ENCODE results near the gene MUC5B. TPM values are rescaled to one million over a fixed set of nuclear protein-coding genes. Genes with fewer than 3 reads are reported as not detected.
A peak's percentile ranks its signal among the peaks of the same experiment; 100 is the strongest.

MUC5B gene
- total and polyA plus RNA-seq, 7 experiments from 2014 or later: not detected

DNA sequence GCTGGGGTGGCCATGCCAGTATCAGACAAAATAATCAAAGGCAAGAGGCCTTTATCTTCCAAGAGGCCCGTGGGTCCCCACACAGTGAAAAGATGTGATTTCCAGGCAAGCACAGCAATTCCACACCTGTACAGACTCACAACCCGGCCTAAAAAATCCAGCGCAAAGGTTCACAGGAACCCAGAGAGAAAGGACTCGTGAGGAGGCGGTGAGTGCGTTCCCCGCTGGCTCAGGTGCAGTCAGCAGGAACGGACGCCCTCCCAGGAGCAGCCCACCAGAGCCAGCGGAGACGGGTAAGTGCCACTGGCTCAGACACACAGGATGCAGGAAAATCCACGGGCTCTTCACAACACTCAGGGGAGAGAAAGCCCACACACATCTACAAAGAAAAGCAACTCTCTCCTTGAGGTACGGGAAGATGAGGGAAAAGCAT, 82.2 kb downstream of the MUC5B start:
- no peaks in the 10 kb centered on the region for H3K9me3 ChIP-seq (ENCODE audit: control insufficient read depth in 2 of 3, low read length in 3 of 3)
- Mint-ChIP-seq H3K4me3 (peak overlapping the region in 2 of 10 donors; percentile 15 to 45), H3K9me3 (no peaks in the 10 kb centered on the region), H3K4me1 (peaks cover 20 to 72% (median 51%) of the 10 kb centered on the region in 7 donors), H3K36me3 (no peaks in the 10 kb centered on the region), H3K27ac (peak overlapping the region in 2 of 9 donors; percentile 21 to 67), H3K27me3 (no peaks in the 10 kb centered on the region)
- CTCF ChIA-PET: no interaction called here
- intact Hi-C loops (cut with micrococcal nuclease): loop anchor here (5.0 kb wide), 2 partner anchors 267 to 1752 kb away; partner anchors contain the start of genes CARS1 (in 1 of the 2) and DUSP8 (in 1 of the 2)
- POLR2A ChIA-PET: interaction anchor here (1.7 kb wide), 1 partner anchor 44 kb away, joined by 6 read pairs; no protein-coding TSS in a partner anchor
- DNase-seq (no peak), ATAC-seq (no peak)
- no peak overlapping the region for H3K27ac ChIP-seq (ENCODE audit: low read depth, low read length)
- H3K4me1 ChIP-seq (ENCODE audit: control insufficient read depth in 2 of 2, insufficient read depth in 2 of 2, low read length in 2 of 2): peaks cover 17 to 21% of the 10 kb centered on the region in 2 donors
- peaks cover 0 to 14% (median 0%) of the 10 kb centered on the region in 3 experiments for H3K36me3 ChIP-seq (ENCODE audit: control insufficient read depth in 2 of 3, insufficient read depth in 3 of 3, low read length in 3 of 3)
- no peaks in the 10 kb centered on the region for H3K27me3 ChIP-seq (ENCODE audit: control insufficient read depth in 2 of 2, insufficient read depth in 2 of 2, low read length in 2 of 2)
- H3K4me3 ChIP-seq (ENCODE audit: low read length): no peak overlapping the region

- Mint-ChIP-seq H3K9me3 (peaks cover 0 to 3% (median 0%) of the 10 kb centered on the region in 11 donors), H3K27ac (peak overlapping the region in 2 of 9 donors; percentile 8 to 21), H3K4me3 (no peak overlapping the region), H3K36me3 (peaks cover 0 to 2% (median 0%) of the 10 kb centered on the region in 5 donors), H3K4me1 (peaks cover 23 to 70% (median 51%) of the 10 kb centered on the region in 7 donors), H3K27me3 (no peaks in the 10 kb centered on the region)
- CTCF ChIA-PET: no interaction called here
- peaks cover 0 to 14% (median 0%) of the 10 kb centered on the region in 3 experiments for H3K36me3 ChIP-seq (ENCODE audit: control insufficient read depth in 2 of 3, insufficient read depth in 3 of 3, low read length in 3 of 3)
- no peaks in the 10 kb centered on the region for H3K27me3 ChIP-seq (ENCODE audit: control insufficient read depth in 2 of 2, insufficient read depth in 2 of 2, low read length in 2 of 2)
- no peak for DNase-seq
- no peak overlapping the region for H3K4me3 ChIP-seq (ENCODE audit: low read length)
- H3K9me3 ChIP-seq (ENCODE audit: control insufficient read depth in 2 of 3, low read length in 3 of 3): no peaks in the 10 kb centered on the region
- intact Hi-C loops (cut with micrococcal nuclease): loop anchor here (5.0 kb wide), 2 partner anchors 267 to 1752 kb away; partner anchors contain the start of genes CARS1 (in 1 of the 2) and DUSP8 (in 1 of the 2)
- no peak overlapping the region for H3K27ac ChIP-seq (ENCODE audit: low read depth, low read length)
- POLR2A ChIA-PET: no interaction called here
- peaks cover 22 to 26% of the 10 kb centered on the region in 2 donors for H3K4me1 ChIP-seq (ENCODE audit: control insufficient read depth in 2 of 2, insufficient read depth in 2 of 2, low read length in 2 of 2)
- no peak for ATAC-seq
Observed at GRCh38 chr11:1305501-1306056, 82.7 kb downstream of the MUC5B start.

DNA sequence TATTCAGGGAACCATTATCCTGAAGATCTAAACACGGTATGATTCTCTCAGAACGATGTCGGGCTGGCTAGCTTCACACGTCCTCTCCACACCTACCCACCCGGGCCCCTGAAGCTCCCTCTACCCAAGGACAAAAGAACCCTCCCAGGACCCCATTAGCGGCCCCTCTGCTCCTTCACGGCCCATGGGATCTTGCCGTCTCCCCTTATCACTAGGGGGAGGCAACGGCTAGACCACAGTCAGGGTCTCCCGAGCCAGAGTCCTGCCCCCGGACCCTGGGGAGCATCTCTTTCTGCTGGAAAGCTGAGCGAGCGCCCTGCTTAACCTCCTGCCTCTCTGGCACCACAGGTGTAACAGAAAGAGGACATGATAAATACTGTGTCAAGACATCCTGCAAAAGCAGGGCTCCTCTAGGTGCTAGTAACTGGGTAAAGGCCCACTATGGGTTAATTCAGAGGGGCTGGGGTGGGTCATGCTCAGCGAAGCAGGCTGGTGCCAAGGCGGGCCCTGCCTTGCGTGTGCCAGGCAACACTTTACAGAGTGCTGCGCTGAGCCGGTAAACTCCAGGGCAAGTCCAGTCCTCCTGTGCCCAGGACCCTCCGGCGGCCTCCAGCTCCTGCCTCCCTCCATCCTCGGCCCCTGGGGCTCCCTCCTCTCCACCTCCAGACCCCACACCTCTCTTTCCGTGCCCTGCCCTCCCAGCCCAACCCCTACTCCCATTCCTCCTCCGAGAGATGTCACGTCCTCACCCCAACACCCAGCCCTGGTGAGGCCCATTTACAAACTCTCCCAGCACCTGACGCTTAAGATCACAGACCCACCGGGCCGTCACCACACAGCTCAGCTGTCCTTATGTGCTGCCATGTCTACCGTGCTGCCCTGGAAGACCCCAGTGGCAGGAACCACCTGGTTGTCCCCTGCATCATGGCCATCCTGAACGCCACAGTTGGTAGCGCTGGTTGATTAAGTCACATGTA, 83.6 kb downstream of the MUC5B start:
- ATAC-seq (no peak), DNase-seq (no peak)
- Histone ChIP-seq H3K27me3 (ENCODE audit: control insufficient read depth in 2 of 2, insufficient read depth in 2 of 2, low read length in 2 of 2) (no peaks in the 10 kb centered on the region), H3K4me1 (ENCODE audit: control insufficient read depth in 2 of 2, insufficient read depth in 2 of 2, low read length in 2 of 2) (peaks cover 29 to 35% of the 10 kb centered on the region in 2 donors), H3K27ac (ENCODE audit: low read depth, low read length) (no peak overlapping the region), H3K9me3 (ENCODE audit: control insufficient read depth in 2 of 3, low read length in 3 of 3) (peaks cover 0 to under 1% (median 0%) of the 10 kb centered on the region in 3 experiments), H3K4me3 (ENCODE audit: low read length) (no peak overlapping the region), H3K36me3 (ENCODE audit: control insufficient read depth in 2 of 3, insufficient read depth in 3 of 3, low read length in 3 of 3) (peaks cover 0 to 14% (median 0%) of the 10 kb centered on the region in 3 experiments)
- peaks cover 32 to 74% (median 58%) of the 10 kb centered on the region in 7 donors for H3K4me1 Mint-ChIP-seq
- POLR2A ChIA-PET: no interaction called here
- H3K9me3 Mint-ChIP-seq: peaks cover 0 to 8% (median 2%) of the 10 kb centered on the region in 11 donors
- H3K4me3 Mint-ChIP-seq: peak overlapping the region in 9 of 10 donors; percentile 14 to 85 (median 52)
- no peaks in the 10 kb centered on the region for H3K27me3 Mint-ChIP-seq
- CTCF ChIA-PET: no interaction called here
- intact Hi-C loops (cut with micrococcal nuclease): loop anchor here (5.0 kb wide), 2 partner anchors 266 to 1751 kb away; partner anchors contain the start of genes CARS1 (in 1 of the 2) and DUSP8 (in 1 of the 2)
- H3K36me3 Mint-ChIP-seq: peaks cover 0 to 8% (median 0%) of the 10 kb centered on the region in 5 donors
- H3K27ac Mint-ChIP-seq: peak overlapping the region in 4 of 9 donors; percentile 14 to 76 (median 60)

GRCh38 chr11:1307163-1307870, 84.5 kb downstream of the MUC5B start:
- Mint-ChIP-seq H3K4me3 (peak overlapping the region; percentile 14 to 85 (median 74)), H3K27me3 (peaks cover 0 to 5% (median 0%) of the 10 kb centered on the region in 5 donors), H3K4me1 (peaks cover 32 to 75% (median 57%) of the 10 kb centered on the region in 7 donors), H3K27ac (peak overlapping the region in 8 of 9 donors; percentile 9 to 75 (median 49)), H3K36me3 (peaks cover 0 to 15% (median 0%) of the 10 kb centered on the region in 5 donors), H3K9me3 (peaks cover 0 to 12% (median 5%) of the 10 kb centered on the region in 11 donors)
- ChIA-PET CTCF (interaction anchor here (0.7 kb wide), 1 partner anchor 1093 kb away, joined by 3 read pairs; the partner anchor contains the start of gene TSSC4), POLR2A (interaction anchor here (0.7 kb wide), 1 partner anchor 40 kb away, joined by 3 read pairs; no protein-coding TSS in a partner anchor)
- H3K9me3 ChIP-seq (ENCODE audit: control insufficient read depth in 2 of 3, low read length in 3 of 3): peaks cover 0 to 6% (median 0%) of the 10 kb centered on the region in 3 experiments
- H3K36me3 ChIP-seq (ENCODE audit: control insufficient read depth in 2 of 3, insufficient read depth in 3 of 3, low read length in 3 of 3): peaks cover 0 to 14% (median 0%) of the 10 kb centered on the region in 3 experiments
- no peaks in the 10 kb centered on the region for H3K27me3 ChIP-seq (ENCODE audit: control insufficient read depth in 2 of 2, insufficient read depth in 2 of 2, low read length in 2 of 2)
- no peak for ATAC-seq
- DNase-seq: no peak
- H3K4me1 ChIP-seq (ENCODE audit: control insufficient read depth in 2 of 2, insufficient read depth in 2 of 2, low read length in 2 of 2): peaks cover 31 to 35% of the 10 kb centered on the region in 2 donors
- intact Hi-C loops (cut with micrococcal nuclease): loop anchor here (5.0 kb wide), 2 partner anchors 265 to 1750 kb away; partner anchors contain the start of genes CARS1 (in 1 of the 2) and DUSP8 (in 1 of the 2)
- no peak overlapping the region for H3K4me3 ChIP-seq (ENCODE audit: low read length)
- H3K27ac ChIP-seq (ENCODE audit: low read depth, low read length): no peak overlapping the region

- POLR2A ChIA-PET: interaction anchor here (0.6 to 2.4 kb wide), 8 partner anchors 9 to 72 kb away, joined by 3 to 13 read pairs (median 3); no protein-coding TSS in a partner anchor
- no peak for ATAC-seq
- Histone ChIP-seq H3K4me3 (ENCODE audit: low read length) (peak overlapping the region; percentile 41), H3K27ac (ENCODE audit: low read depth, low read length) (peak overlapping the region; percentile 83), H3K9me3 (ENCODE audit: control insufficient read depth in 2 of 3, low read length in 3 of 3) (peaks cover 0 to 6% (median 0%) of the 10 kb centered on the region in 3 experiments), H3K27me3 (ENCODE audit: control insufficient read depth in 2 of 2, insufficient read depth in 2 of 2, low read length in 2 of 2) (no peaks in the 10 kb centered on the region), H3K4me1 (ENCODE audit: control insufficient read depth in 2 of 2, insufficient read depth in 2 of 2, low read length in 2 of 2) (peaks cover 31 to 35% of the 10 kb centered on the region in 2 donors), H3K36me3 (ENCODE audit: control insufficient read depth in 2 of 3, insufficient read depth in 3 of 3, low read length in 3 of 3) (peaks cover 0 to 13% (median 0%) of the 10 kb centered on the region in 3 experiments)
- no peak for DNase-seq
- intact Hi-C loops (cut with micrococcal nuclease): loop anchor here (5.0 kb wide), 2 partner anchors 264 to 1749 kb away; partner anchors contain the start of genes CARS1 (in 1 of the 2) and DUSP8 (in 1 of the 2)
- Mint-ChIP-seq H3K4me1 (peaks cover 32 to 67% (median 52%) of the 10 kb centered on the region in 7 donors), H3K27me3 (peaks cover 0 to 9% (median 0%) of the 10 kb centered on the region in 5 donors), H3K4me3 (peak overlapping the region; percentile 52 to 85 (median 78)), H3K27ac (peak overlapping the region; percentile 18 to 95 (median 75)), H3K36me3 (peaks cover 0 to 18% (median 0%) of the 10 kb centered on the region in 5 donors), H3K9me3 (peaks cover 0 to 15% (median 5%) of the 10 kb centered on the region in 11 donors)
- CTCF ChIA-PET: interaction anchor here (0.7 kb wide), 1 partner anchor 1093 kb away, joined by 3 read pairs; the partner anchor contains the start of gene TSSC4
Observed at GRCh38 chr11:1307998-1308742, 85.3 kb downstream of the MUC5B start.

All from naive thymus-derived CD4-positive, alpha-beta T cell (primary cell).